Subcutaneous abdominal adipose tissue (tissue), 5 donors: ENCODE measurements around the gene A4GALT.

ENCODE experiments used
- H3K27ac ChIP-seq: one replicate; pipeline ENCODE4 v1.7.0; 2013; ENCODE audit warnings: low read depth, mild to moderate bottlenecking, inconsistent platforms, low read length, moderate library complexity
- H3K27me3 ChIP-seq, 5 donors: one replicate each; pipeline ENCODE4 v1.7.0; 2013; ENCODE audit warnings: low read length in 5 of 5, inconsistent platforms in 1 of 5; ENCODE audit not compliant: control insufficient read depth in 5 of 5, insufficient read depth in 4 of 5
- H3K36me3 ChIP-seq, 5 donors: one replicate each; pipeline ENCODE4 v1.7.0; 2013; ENCODE audit warnings: low read length in 5 of 5; ENCODE audit not compliant: control insufficient read depth in 5 of 5, insufficient read depth in 5 of 5
- H3K4me1 ChIP-seq, 5 donors: one replicate each; pipeline ENCODE4 v1.7.0; 2013; ENCODE audit warnings: low read length in 5 of 5, mild to moderate bottlenecking in 3 of 5, moderate library complexity in 1 of 5; ENCODE audit not compliant: control insufficient read depth in 5 of 5, insufficient read depth in 5 of 5
- H3K4me3 ChIP-seq, 5 donors: one replicate each; pipeline ENCODE4 v1.7.0; 2013; ENCODE audit warnings: low read length in 5 of 5, low read depth in 1 of 5
- H3K9ac ChIP-seq, 5 donors: one replicate each; pipeline ENCODE4 v1.7.0; 2013; ENCODE audit warnings: low read length in 5 of 5, mild to moderate bottlenecking in 4 of 5, moderate library complexity in 3 of 5
- H3K9me3 ChIP-seq, 5 donors: one replicate each; pipeline ENCODE4 v1.7.0; 2013; ENCODE audit warnings: low read length in 5 of 5; ENCODE audit not compliant: control insufficient read depth in 5 of 5
- donor health status: healthy.
- donor health status: healthy.
- donor health status: healthy.
- donor health status: healthy.
- donor health status: healthy.

The A4GALT gene

GRCh38 chr22:42711281-42711731 lies 9.4 kb downstream of the A4GALT start:
- H3K27ac ChIP-seq: peak overlapping the region; percentile 54
- H3K27me3 ChIP-seq: no peaks in the 10 kb centered on the region
- peaks cover 0 to 10% (median 5%) of the 10 kb centered on the region in 5 donors for H3K9me3 ChIP-seq
- peaks cover 0 to 10% (median 2%) of the 10 kb centered on the region in 5 donors for H3K4me1 ChIP-seq
- H3K36me3 ChIP-seq: peaks cover 0 to 4% (median 0%) of the 10 kb centered on the region in 5 donors
- H3K4me3 ChIP-seq: no peak overlapping the region
- no peak overlapping the region for H3K9ac ChIP-seq

GRCh38 chr22:42708417-42708816 lies 12.3 kb downstream of the A4GALT start:
- Histone ChIP-seq H3K36me3 (peaks cover 0 to 4% (median 0%) of the 10 kb centered on the region in 5 donors), H3K27ac (no peak overlapping the region), H3K27me3 (no peaks in the 10 kb centered on the region), H3K4me3 (no peak overlapping the region), H3K4me1 (peaks cover 0 to 10% (median 2%) of the 10 kb centered on the region in 5 donors), H3K9ac (no peak overlapping the region), H3K9me3 (peaks cover 0 to 10% (median 5%) of the 10 kb centered on the region in 5 donors)

- Histone ChIP-seq H3K27me3 (no peaks in the 10 kb centered on the region), H3K9ac (no peak overlapping the region), H3K27ac (no peak overlapping the region), H3K36me3 (no peaks in the 10 kb centered on the region), H3K4me1 (peaks cover 0 to 9% (median 2%) of the 10 kb centered on the region in 5 donors), H3K9me3 (peaks cover 0 to 10% (median 5%) of the 10 kb centered on the region in 5 donors), H3K4me3 (no peak overlapping the region)
These were observed 13.2 kb downstream of the A4GALT start for GRCh38 chr22:42707496-42707895.

GRCh38 chr22:42704896-42705295 lies 15.8 kb downstream of the A4GALT start:
- Histone ChIP-seq H3K4me1 (peaks cover 0 to 12% (median 0%) of the 10 kb centered on the region in 5 donors), H3K9ac (no peak overlapping the region), H3K36me3 (peaks cover 0 to 2% (median 0%) of the 10 kb centered on the region in 5 donors), H3K9me3 (peaks cover 0 to 6% (median 5%) of the 10 kb centered on the region in 5 donors), H3K4me3 (no peak overlapping the region), H3K27ac (no peak overlapping the region), H3K27me3 (no peaks in the 10 kb centered on the region)

GRCh38 chr22:42702675-42703074 lies 18.0 kb downstream of the A4GALT start:
- Histone ChIP-seq H3K27ac (no peak overlapping the region), H3K27me3 (peaks cover 0 to 2% (median 0%) of the 10 kb centered on the region in 5 donors), H3K36me3 (peaks cover 0 to 2% (median 0%) of the 10 kb centered on the region in 5 donors), H3K9me3 (no peaks in the 10 kb centered on the region), H3K4me3 (no peak overlapping the region), H3K4me1 (peaks cover 0 to 25% (median 12%) of the 10 kb centered on the region in 5 donors), H3K9ac (no peak overlapping the region)

- Histone ChIP-seq H3K27me3 (peaks cover 0 to 2% (median 0%) of the 10 kb centered on the region in 5 donors), H3K27ac (no peak overlapping the region), H3K4me1 (peaks cover 0 to 31% (median 21%) of the 10 kb centered on the region in 5 donors)
These were observed 19.0 kb downstream of the A4GALT start for GRCh38 chr22:42701694-42702093.

GRCh38 chr22:42700901-42701300 lies 19.8 kb downstream of the A4GALT start:
- H3K4me1 ChIP-seq: peaks cover 0 to 31% (median 21%) of the 10 kb centered on the region in 5 donors
- no peak overlapping the region for H3K9ac ChIP-seq
- no peak overlapping the region for H3K27ac ChIP-seq

More at GRCh38 chr22:42701694-42702093, 19.0 kb downstream of the A4GALT start:
- no peak overlapping the region for H3K4me3 ChIP-seq
- no peaks in the 10 kb centered on the region for H3K9me3 ChIP-seq
- no peak overlapping the region for H3K9ac ChIP-seq
- H3K36me3 ChIP-seq: peaks cover 0 to 2% (median 0%) of the 10 kb centered on the region in 5 donors

GRCh38 chr22:42700355-42700754 lies 20.3 kb downstream of the A4GALT start:
- Histone ChIP-seq H3K36me3 (peaks cover 0 to 4% (median 1%) of the 10 kb centered on the region in 5 donors), H3K4me3 (no peak overlapping the region), H3K9me3 (no peaks in the 10 kb centered on the region), H3K4me1 (peaks cover 0 to 31% (median 24%) of the 10 kb centered on the region in 5 donors), H3K27ac (peak overlapping the region; percentile 11), H3K27me3 (peaks cover 0 to 2% (median 0%) of the 10 kb centered on the region in 5 donors), H3K9ac (no peak overlapping the region)

More at GRCh38 chr22:42700901-42701300, 19.8 kb downstream of the A4GALT start:
- no peaks in the 10 kb centered on the region for H3K9me3 ChIP-seq
- peaks cover 0 to 2% (median 0%) of the 10 kb centered on the region in 5 donors for H3K36me3 ChIP-seq
- H3K27me3 ChIP-seq: peaks cover 0 to 2% (median 0%) of the 10 kb centered on the region in 5 donors
- no peak overlapping the region for H3K4me3 ChIP-seq

GRCh38 chr22:42699976-42700352 lies 20.7 kb downstream of the A4GALT start:
- peaks cover 2 to 34% (median 28%) of the 10 kb centered on the region in 5 donors for H3K4me1 ChIP-seq
- peak overlapping the region; percentile 11 for H3K27ac ChIP-seq
- peaks cover 0 to 8% (median 5%) of the 10 kb centered on the region in 5 donors for H3K36me3 ChIP-seq
- no peak overlapping the region for H3K9ac ChIP-seq
- no peak overlapping the region for H3K4me3 ChIP-seq
- H3K27me3 ChIP-seq: peaks cover 0 to 2% (median 0%) of the 10 kb centered on the region in 5 donors
- no peaks in the 10 kb centered on the region for H3K9me3 ChIP-seq

- Histone ChIP-seq H3K4me1 (peaks cover 3 to 35% (median 30%) of the 10 kb centered on the region in 5 donors), H3K9me3 (no peaks in the 10 kb centered on the region), H3K4me3 (no peak overlapping the region), H3K9ac (no peak overlapping the region), H3K36me3 (peaks cover 0 to 11% (median 10%) of the 10 kb centered on the region in 5 donors), H3K27me3 (peaks cover 0 to 2% (median 0%) of the 10 kb centered on the region in 5 donors), H3K27ac (peak overlapping the region; percentile 62)
These were observed 21.2 kb downstream of the A4GALT start for GRCh38 chr22:42699281-42699975.
